ENCODE results near the gene INAVA. TPM values are rescaled to one million over a fixed set of nuclear protein-coding genes. Genes with fewer than 3 reads are reported as not detected.

Gene INAVA
- total and polyA plus RNA-seq, 10 of the 15 experiments (the other 5 are each of a cell fraction or from before 2014, with no cell fraction given), result 3.6 to 15.4 (median 9.5) TPM

DNA sequence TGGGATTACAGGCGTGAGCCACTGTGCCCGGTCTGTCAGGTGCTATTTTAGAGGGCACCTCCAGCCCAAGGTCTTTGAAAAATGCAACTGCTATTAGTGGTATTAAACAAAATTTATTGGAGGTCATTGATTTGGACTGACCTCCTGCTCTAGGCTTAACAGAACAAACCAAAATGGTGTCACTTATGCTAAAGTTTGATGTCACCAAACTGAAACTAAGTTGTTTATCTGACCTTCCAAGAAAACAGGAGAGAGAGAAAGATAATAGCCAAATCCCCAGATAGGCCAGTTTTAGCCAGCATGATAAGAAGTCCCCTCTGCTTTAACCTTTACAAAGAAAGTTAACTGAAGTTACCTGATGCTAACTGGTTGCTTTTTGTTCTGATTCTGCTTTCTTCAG lies 8.1 kb upstream of the INAVA start (continued):
- TF ChIP-seq JUND (IDR thresholded peaks at IDR 0.05; ENCODE audit: low read depth, low read length) (no peak), CHD1 (IDR thresholded peaks at IDR 0.05; ENCODE audit: low read depth, low read length) (no peak), ASH2L (IDR thresholded peaks at IDR 0.05; ENCODE audit: borderline replicate concordance, low read depth) (no peak), ESRRA (IDR thresholded peaks at IDR 0.05; ENCODE audit: low read length) (no peak), SPI1 (IDR thresholded peaks at IDR 0.05; ENCODE audit: borderline replicate concordance, insufficient read depth, low read depth, low read length) (no peak), GATAD2B (conservative IDR thresholded peaks at IDR 0.05; ENCODE audit: low read depth) (no peak), BHLHE40 (IDR thresholded peaks at IDR 0.05; ENCODE audit: borderline replicate concordance in 1 of 2, low read depth in 2 of 2, low read length in 1 of 2) (no peak), BRCA1 (IDR thresholded peaks at IDR 0.05; ENCODE audit: low read depth, low read length) (no peak), JUNB (IDR thresholded peaks at IDR 0.05) (no peak), SREBF1 (IDR thresholded peaks at IDR 0.05; ENCODE audit: low read length) (no peak), NR2F1 (conservative IDR thresholded peaks at IDR 0.05) (peak; percentile 43; the same call in 1 of the 2 replicates), EZH2 (IDR thresholded peaks at IDR 0.05; ENCODE audit: borderline replicate concordance, control insufficient read depth, low read depth, low read length) (no peak), MYC (IDR thresholded peaks at IDR 0.05; ENCODE audit: insufficient read depth, insufficient read length, insufficient replicate concordance, low read length, severe bottlenecking) (no peak), SMARCA5 (IDR thresholded peaks at IDR 0.05) (no peak), POLR2AphosphoS5 (IDR thresholded peaks at IDR 0.05; ENCODE audit: low read length) (no peak)
- TF ChIP-seq, protein P1, sequence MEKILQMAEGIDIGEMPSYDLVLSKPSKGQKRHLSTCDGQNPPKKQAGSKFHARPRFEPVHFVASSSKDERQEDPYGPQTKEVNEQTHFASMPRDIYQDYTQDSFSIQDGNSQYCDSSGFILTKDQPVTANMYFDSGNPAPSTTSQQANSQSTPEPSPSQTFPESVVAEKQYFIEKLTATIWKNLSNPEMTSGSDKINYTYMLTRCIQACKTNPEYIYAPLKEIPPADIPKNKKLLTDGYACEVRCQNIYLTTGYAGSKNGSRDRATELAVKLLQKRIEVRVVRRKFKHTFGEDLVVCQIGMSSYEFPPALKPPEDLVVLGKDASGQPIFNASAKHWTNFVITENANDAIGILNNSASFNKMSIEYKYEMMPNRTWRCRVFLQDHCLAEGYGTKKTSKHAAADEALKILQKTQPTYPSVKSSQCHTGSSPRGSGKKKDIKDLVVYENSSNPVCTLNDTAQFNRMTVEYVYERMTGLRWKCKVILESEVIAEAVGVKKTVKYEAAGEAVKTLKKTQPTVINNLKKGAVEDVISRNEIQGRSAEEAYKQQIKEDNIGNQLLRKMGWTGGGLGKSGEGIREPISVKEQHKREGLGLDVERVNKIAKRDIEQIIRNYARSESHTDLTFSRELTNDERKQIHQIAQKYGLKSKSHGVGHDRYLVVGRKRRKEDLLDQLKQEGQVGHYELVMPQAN (conservative IDR thresholded peaks at IDR 0.05), result no peak
- TF ChIP-seq, protein P2, sequence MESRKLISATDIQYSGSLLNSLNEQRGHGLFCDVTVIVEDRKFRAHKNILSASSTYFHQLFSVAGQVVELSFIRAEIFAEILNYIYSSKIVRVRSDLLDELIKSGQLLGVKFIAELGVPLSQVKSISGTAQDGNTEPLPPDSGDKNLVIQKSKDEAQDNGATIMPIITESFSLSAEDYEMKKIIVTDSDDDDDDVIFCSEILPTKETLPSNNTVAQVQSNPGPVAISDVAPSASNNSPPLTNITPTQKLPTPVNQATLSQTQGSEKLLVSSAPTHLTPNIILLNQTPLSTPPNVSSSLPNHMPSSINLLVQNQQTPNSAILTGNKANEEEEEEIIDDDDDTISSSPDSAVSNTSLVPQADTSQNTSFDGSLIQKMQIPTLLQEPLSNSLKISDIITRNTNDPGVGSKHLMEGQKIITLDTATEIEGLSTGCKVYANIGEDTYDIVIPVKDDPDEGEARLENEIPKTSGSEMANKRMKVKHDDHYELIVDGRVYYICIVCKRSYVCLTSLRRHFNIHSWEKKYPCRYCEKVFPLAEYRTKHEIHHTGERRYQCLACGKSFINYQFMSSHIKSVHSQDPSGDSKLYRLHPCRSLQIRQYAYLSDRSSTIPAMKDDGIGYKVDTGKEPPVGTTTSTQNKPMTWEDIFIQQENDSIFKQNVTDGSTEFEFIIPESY (IDR thresholded peaks at IDR 0.05), result no peak
- TF ChIP-seq, protein P3, sequence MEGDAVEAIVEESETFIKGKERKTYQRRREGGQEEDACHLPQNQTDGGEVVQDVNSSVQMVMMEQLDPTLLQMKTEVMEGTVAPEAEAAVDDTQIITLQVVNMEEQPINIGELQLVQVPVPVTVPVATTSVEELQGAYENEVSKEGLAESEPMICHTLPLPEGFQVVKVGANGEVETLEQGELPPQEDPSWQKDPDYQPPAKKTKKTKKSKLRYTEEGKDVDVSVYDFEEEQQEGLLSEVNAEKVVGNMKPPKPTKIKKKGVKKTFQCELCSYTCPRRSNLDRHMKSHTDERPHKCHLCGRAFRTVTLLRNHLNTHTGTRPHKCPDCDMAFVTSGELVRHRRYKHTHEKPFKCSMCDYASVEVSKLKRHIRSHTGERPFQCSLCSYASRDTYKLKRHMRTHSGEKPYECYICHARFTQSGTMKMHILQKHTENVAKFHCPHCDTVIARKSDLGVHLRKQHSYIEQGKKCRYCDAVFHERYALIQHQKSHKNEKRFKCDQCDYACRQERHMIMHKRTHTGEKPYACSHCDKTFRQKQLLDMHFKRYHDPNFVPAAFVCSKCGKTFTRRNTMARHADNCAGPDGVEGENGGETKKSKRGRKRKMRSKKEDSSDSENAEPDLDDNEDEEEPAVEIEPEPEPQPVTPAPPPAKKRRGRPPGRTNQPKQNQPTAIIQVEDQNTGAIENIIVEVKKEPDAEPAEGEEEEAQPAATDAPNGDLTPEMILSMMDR (IDR thresholded peaks at IDR 0.05 in 2 of 3, conservative IDR thresholded peaks at IDR 0.05 in 1 of 3; ENCODE audit: control insufficient read depth in 2 of 3, extremely low read depth in 1 of 3, insufficient read depth in 1 of 3, low read depth in 3 of 3, low read length in 3 of 3), result no peak
- TF ChIP-seq, protein P4, sequence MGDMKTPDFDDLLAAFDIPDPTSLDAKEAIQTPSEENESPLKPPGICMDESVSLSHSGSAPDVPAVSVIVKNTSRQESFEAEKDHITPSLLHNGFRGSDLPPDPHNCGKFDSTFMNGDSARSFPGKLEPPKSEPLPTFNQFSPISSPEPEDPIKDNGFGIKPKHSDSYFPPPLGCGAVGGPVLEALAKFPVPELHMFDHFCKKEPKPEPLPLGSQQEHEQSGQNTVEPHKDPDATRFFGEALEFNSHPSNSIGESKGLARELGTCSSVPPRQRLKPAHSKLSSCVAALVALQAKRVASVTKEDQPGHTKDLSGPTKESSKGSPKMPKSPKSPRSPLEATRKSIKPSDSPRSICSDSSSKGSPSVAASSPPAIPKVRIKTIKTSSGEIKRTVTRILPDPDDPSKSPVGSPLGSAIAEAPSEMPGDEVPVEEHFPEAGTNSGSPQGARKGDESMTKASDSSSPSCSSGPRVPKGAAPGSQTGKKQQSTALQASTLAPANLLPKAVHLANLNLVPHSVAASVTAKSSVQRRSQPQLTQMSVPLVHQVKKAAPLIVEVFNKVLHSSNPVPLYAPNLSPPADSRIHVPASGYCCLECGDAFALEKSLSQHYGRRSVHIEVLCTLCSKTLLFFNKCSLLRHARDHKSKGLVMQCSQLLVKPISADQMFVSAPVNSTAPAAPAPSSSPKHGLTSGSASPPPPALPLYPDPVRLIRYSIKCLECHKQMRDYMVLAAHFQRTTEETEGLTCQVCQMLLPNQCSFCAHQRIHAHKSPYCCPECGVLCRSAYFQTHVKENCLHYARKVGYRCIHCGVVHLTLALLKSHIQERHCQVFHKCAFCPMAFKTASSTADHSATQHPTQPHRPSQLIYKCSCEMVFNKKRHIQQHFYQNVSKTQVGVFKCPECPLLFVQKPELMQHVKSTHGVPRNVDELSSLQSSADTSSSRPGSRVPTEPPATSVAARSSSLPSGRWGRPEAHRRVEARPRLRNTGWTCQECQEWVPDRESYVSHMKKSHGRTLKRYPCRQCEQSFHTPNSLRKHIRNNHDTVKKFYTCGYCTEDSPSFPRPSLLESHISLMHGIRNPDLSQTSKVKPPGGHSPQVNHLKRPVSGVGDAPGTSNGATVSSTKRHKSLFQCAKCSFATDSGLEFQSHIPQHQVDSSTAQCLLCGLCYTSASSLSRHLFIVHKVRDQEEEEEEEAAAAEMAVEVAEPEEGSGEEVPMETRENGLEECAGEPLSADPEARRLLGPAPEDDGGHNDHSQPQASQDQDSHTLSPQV (IDR thresholded peaks at IDR 0.05), result peak; percentile 99

All from GM12878 (cell line).